Glomerular visceral epithelial cell (primary cell): Measurements from ENCODE around the gene KLHL34.

Experiments used
- DNase-seq: peaks from one replicate; pipeline ENCODE4 v3.0.0-alpha.2; 2016; ENCODE audit errors: extremely low spot score

The KLHL34 gene, protein sequence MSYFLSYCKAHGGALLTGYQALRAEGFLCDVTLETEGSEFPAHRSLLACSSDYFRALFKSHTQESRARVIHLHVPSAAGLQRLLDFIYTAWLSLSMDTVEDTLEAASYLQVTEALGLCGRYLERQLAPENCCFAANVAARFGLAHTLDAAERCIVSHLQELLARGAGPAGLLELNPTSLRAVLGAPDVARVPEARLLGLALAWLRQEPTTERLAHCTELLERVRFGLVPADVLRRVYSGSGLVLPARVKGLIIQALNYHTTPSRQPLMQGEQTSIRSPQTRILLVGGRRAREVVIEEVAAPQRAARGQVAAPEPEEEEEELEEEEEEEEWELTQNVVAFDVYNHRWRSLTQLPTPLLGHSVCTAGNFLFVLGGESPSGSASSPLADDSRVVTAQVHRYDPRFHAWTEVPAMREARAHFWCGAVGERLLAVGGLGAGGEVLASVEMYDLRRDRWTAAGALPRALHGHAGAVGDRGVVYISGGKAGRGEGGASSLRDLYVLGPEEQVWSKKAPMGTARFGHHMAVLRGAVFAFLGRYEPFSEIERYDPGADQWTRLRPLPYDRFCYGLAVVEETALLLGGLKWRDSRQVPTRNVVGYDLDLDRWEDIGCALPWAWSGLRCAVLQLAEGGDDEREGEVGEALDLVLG

GRCh38 chrX:21658152-21658737, at the start of gene KLHL34:
TSS of gene KLHL34 (minus strand) at chrX:21658330. CDS start at chrX:21657788, 542 bp downstream.
- no peak for DNase-seq

DNA sequence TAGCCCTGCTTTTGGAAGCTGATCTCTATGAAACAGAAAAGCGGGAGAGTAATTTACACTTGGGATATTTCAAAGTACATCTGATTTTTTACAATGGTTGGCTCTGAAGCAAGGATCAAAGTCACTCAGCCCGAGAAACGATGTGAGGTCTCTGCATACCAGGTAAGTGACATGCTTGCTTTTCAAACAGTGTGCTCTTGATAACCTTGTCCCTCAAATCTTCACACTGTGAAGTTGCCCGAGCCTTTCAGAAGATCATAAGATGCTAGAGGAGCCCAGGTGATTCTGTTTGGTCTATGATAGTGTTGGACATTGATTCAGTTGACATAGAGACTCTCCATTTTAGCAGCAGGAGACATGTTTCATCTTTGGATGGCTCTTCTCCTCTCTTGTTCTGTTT, 47.1 kb upstream of the KLHL34 start:
- DNase-seq: no peak

DNA sequence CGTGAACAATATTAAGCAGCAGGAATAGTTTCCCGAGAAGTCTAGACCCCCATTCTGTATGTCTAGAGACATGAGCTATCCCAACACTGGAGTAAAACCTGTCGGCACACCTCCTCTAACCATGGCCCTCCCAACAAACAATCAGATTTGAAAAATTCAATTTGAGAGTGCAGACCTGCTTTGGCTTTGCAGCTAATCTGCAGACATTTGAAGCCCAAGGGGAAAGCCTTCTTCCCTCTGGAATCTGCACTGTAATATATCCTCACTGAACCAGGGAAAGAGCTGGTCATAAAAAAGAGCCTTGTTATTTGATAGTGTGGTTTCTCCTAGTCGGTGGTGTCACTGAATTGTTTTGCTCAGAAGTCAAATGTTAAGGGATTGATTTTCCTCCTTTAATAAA, 44.6 kb upstream of the KLHL34 start:
- no peak for DNase-seq

- DNase-seq: no peak
Observed at GRCh38 chrX:21700967-21701366, 42.8 kb upstream of the KLHL34 start.

DNA sequence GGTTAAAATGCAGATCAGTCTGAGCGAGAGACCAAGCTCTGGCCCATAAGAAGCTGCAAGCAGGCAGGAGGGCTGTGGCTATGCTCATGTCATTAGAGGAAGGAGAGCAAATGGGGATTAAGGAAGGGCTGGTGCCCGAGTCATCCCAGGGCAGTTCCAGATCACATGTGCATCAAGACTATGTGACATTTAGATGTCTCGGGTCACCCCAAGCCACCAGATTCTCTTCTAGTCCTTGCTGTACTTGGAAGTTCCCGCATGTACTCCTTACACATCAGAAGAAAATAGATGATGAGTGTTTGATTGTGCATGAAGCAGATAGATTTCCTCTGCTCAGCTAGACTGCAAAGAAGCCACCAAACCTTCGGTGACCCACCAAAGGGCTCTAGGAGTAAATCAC, 42.1 kb upstream of the KLHL34 start:
- no peak for DNase-seq

- DNase-seq: no peak
Observed at GRCh38 chrX:21699136-21699535, 41.0 kb upstream of the KLHL34 start.

DNA sequence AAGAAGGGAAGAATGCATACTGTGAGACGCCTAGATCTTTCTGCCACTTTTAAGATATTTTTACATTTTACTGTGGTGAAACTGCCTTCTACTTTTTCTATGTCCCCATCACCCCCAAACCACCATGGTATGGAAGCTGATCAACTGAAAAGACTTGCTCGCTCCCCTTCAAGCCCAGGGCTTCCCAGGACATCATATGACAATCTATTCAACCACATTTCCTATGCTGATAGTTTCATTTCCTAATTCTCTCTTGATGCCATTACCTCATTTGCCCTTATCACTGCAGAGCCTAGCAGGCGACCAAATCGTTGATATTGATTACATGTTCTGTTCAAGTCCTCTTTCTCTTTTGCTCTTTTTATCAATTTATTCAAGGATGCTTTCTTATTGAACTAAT, 40.1 kb upstream of the KLHL34 start:
- DNase-seq: no peak

DNA sequence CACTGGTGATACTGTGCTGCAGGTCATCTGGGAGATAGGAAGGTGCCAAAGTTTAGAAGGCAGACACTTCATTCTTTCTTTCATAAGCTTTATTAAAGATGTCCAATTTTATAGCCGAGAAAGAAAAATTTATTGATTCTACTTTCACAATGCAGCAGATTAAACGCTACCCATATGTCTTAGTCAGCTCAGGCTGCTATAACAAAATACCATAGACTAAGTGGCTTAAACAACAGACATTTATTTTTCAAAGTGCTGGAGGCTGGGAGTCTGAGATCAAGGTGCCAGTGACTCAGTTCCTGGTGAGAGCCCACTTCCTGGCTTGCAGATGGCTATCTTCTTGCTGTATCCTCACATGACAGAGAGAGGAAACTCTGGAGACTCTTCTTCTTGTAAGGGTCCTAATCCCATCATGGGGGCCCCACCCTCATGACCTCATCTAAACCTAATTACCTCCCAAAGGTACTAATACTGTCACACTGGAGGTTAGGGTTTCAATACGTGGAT, 33.4 kb upstream of the KLHL34 start:
- DNase-seq: no peak

DNA sequence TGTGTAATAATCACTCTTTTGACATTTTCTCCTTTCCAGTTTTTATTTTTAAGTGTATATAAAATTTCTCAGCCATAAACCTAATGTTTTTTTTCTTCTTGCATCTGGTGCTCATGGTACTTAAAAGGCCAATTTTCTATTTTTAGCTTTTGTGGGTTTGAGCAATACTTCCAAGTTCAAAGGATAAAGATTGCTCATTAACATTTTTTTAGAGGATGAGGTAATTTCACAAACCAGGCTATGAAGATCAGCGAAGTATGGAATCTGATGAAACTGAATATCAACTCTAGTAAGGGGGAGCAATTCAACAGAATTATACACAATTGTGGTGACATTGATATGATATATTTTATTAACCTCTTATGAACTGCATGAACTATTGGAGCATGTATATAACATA, 25.8 kb upstream of the KLHL34 start:
- DNase-seq: peak; percentile 0

DNA sequence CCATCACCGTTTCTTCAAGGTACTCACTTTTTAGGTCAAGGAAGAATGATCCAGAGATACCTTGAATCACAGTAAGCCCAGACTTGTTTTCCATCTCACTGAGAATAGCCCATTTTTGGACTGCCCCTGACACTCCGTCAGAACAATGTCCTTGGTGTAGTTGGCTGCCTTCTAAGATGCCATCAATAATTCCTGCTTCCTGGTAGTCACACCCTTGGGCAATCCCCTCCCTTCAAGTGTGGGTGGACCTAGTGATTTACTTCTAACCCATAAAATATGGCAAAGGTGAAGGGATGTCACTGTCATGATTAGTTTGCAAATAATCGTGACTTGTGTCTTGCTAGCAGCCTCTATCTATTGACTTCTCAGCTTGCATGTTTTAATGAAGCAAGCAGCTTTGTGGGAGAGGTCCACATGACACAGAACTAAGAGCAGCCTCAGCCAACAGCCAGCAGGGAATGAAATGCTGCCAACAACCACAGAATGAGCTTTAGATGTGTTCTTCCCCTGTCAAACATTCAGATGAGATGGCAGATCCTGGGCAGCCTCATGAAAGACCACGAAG, 20.0 kb upstream of the KLHL34 start:
- DNase-seq: no peak

- DNase-seq: no peak
Observed at GRCh38 chrX:21675931-21676330, 17.8 kb upstream of the KLHL34 start.

- no peak for DNase-seq
Observed at GRCh38 chrX:21674430-21675186, 16.5 kb upstream of the KLHL34 start.

DNA sequence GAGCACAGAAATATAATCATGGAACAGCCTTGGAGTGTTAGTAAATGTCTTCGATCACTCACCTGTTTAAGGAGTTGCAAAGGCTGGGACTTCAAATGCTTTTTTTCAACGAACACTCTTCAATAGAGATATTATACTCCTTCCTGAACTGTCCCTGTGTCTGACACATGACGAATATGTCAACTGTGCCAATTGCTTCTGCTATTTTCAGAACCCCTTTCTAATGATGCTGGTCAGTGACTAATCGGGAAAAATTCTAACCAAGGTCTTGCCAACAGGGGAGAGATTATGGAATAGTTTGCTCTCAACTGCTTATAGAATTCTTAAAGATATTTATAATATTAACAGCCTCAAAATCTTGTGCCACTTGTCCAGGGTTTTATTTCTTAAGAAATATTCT, 8.5 kb upstream of the KLHL34 start:
- peak; percentile 1 for DNase-seq

DNA sequence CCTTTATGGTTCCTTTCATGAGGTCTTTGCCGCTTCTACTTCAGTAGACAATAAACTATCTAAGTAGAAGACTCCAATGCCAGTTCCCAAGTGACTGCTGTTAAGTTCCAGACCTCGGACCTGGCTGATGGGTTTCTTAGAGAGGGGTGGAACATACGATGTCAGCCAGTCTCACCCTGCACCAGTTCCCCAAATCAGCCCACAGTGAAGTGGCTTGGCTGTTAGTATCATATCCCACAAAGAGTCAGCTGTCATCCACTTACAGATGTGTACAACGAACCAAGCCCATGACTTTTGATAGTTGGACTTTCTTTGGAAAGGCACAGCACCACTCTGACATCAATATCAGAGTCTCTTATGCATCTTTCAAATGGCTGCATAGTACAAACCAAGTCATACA, 8.1 kb upstream of the KLHL34 start:
- DNase-seq: no peak

DNA sequence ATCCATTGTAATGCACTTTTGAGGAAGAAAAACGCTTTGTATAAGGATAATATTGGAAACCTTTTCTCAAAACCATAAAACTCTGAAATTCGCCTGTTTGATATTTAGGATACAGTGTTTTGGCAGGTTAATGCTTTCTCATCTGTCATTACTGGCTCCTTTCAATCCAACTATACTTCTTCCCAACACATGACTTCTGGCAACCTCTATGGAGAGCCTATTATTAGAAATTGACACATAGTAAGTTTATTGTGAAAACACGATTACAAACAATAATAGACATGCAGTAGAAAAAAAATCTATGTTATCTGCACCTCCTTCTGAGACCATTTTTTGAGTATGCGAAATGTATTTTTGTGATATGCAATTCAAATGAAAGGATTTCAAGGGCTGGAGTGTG, 4.6 kb upstream of the KLHL34 start:
- no peak for DNase-seq

- no peak for DNase-seq
Observed at GRCh38 chrX:21661316-21661715, 3.2 kb upstream of the KLHL34 start.

DNA sequence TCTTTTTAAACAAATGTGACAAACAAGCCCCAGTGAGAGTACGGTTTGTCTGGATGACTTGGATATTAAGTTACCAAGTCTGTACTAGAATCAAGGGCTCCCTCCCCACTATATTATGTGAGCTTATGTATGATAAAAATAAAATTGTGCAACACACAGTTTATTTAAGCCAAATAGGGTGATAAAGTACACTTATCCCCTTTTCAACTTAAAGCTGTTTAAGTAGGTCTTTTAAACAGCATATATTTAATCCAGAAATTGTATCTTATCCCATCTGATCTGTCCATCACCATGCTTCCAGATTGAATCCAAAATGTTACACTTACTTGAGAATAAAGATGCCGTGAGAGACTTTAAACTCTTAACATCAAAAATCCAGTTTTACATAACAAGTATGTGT, 2.0 kb upstream of the KLHL34 start:
- DNase-seq: no peak

GRCh38 chrX:21659320-21659719, 1.2 kb upstream of the KLHL34 start:
- no peak for DNase-seq

- no peak for DNase-seq
Observed at GRCh38 chrX:21658746-21659145, 616 bp upstream of the KLHL34 start.

DNA sequence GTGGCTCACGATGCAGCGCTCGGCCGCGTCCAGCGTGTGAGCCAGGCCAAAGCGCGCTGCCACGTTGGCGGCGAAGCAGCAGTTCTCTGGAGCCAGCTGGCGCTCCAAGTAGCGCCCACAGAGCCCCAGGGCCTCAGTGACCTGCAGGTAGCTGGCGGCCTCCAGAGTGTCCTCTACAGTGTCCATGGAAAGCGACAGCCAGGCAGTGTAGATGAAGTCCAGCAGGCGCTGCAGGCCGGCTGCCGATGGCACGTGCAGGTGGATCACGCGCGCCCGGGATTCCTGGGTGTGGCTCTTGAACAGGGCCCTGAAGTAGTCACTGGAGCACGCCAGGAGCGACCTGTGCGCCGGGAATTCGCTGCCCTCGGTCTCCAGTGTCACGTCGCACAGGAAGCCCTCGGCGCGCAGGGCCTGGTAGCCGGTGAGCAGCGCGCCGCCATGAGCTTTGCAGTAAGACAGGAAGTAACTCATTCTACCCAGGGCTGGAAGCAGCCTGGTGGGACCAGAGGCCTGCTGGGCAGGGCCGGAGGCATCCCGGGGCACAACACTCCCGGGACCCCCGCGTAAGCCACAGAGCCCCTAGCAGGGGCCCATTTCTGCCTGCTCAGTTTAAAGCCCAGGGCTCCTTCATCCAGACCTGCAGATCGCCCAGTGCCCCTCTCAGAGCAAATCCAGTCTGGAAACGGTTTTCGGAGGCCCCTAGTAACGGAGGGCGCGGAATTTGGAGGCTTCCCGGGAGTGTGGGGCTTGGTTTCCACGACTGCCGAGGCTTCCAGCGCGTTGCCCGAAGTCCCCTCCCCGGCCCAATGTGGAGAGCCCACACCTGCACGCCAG, 595 bp downstream of the KLHL34 start:
- DNase-seq: no peak
